Measurements from ENCODE around the gene SYT15B. TPM values are rescaled to one million over a fixed set of nuclear protein-coding genes. Genes with fewer than 3 reads are reported as not detected.
"Not testable (repeated sequence)": the region's sequence is repeated elsewhere in the genome, so short reads cannot be mapped to it uniquely, and the experiment has no call there.

The SYT15B gene
- total and polyA plus RNA-seq, 4 donors: 0.59 to 15.9 (median 2.7) TPM; not detected in 1

DNA sequence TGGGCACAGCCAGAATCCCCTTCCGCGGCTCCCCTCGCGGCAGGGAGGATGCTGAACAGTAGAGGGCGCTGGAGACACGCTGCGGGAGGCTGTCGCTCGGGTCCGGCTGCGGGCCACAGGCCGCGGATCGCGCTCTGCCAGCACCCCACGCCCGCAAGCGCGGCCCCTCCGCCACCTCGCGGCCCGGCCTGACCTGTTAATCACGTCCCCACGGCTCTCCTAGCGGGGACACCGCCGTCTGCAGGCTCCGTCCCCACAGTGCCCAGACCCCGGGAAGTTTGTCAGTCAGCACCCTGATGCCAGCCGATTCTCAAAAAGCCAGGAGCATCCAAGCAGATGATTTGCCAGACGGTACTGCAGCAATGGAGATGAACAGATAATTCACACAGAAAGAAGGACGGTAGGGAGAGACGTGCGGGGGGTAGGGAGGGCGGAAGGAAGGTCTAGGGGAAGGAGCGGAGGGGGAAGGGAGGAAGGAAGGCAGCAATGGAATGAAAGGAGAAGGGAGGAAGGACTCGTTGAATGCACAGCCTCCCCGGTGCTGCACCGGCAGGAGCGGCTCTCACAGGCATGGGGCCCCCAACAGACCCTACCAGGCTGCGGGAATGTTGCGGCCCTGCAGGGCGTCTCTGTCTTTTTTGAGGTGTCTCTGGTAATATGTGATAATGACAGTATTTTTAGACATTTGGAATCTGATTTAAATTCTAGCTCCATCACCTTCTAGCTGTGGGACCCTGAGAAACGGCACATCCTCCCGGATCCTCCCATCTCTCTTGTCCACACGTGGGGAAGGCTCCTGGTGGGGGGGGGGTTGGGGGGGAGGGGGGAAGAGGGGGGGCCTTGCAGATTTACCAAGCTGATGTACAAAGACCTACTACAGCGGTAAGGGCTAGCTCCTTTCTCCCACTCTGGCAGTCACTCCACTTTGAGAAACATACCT is 19.5 kb downstream of the SYT15B start:
- WGBS, 2 donors: 0 to 1% methylated on average over 7 to 40 of the region's 48 CpGs
- H3K9me3 ChIP-seq (ENCODE audit: control insufficient read depth, low read length); intact Hi-C loops (cut with DNase I); H3K4me1 ChIP-seq (ENCODE audit: control insufficient read depth in 1 of 2, insufficient read depth in 2 of 2, low read length in 2 of 2); H3K36me3 ChIP-seq (ENCODE audit: control insufficient read depth in 1 of 2, insufficient read depth in 2 of 2, low read length in 1 of 2); H3K27ac ChIP-seq (ENCODE audit: low read depth in 1 of 2, low read length in 2 of 2); H3K27me3 ChIP-seq (ENCODE audit: control insufficient read depth in 1 of 2, insufficient read depth in 2 of 2, low read length in 1 of 2); H3K4me3 ChIP-seq (ENCODE audit: low read length in 2 of 2): not testable (repeated sequence)
- DNase-seq (peak; percentile 59 to 77), ATAC-seq (ENCODE audit: low FRiP score) (peak; percentile 93)

- DNase-seq; H3K36me3 ChIP-seq (ENCODE audit: control insufficient read depth in 1 of 2, insufficient read depth in 2 of 2, low read length in 1 of 2); H3K27ac ChIP-seq (ENCODE audit: low read depth in 1 of 2, low read length in 2 of 2); H3K4me3 ChIP-seq (ENCODE audit: low read length in 2 of 2); H3K4me1 ChIP-seq (ENCODE audit: control insufficient read depth in 1 of 2, insufficient read depth in 2 of 2, low read length in 2 of 2); ATAC-seq (ENCODE audit: low FRiP score); intact Hi-C loops (cut with DNase I); H3K27me3 ChIP-seq (ENCODE audit: control insufficient read depth in 1 of 2, insufficient read depth in 2 of 2, low read length in 1 of 2); H3K9me3 ChIP-seq (ENCODE audit: control insufficient read depth, low read length): not testable (repeated sequence)
- WGBS, 2 donors: 69 to 70% methylated on average over 2 of the region's 2 CpGs
Measured at GRCh38 chr10:47740868-47741267, 22.5 kb downstream of the SYT15B start.

- DNase-seq; H3K9me3 ChIP-seq (ENCODE audit: control insufficient read depth, low read length); H3K36me3 ChIP-seq (ENCODE audit: control insufficient read depth in 1 of 2, insufficient read depth in 2 of 2, low read length in 1 of 2); H3K4me1 ChIP-seq (ENCODE audit: control insufficient read depth in 1 of 2, insufficient read depth in 2 of 2, low read length in 2 of 2); intact Hi-C loops (cut with DNase I); H3K27me3 ChIP-seq (ENCODE audit: control insufficient read depth in 1 of 2, insufficient read depth in 2 of 2, low read length in 1 of 2); H3K4me3 ChIP-seq (ENCODE audit: low read length in 2 of 2); H3K27ac ChIP-seq (ENCODE audit: low read depth in 1 of 2, low read length in 2 of 2); ATAC-seq (ENCODE audit: low FRiP score): not testable (repeated sequence)
- no CpG with 5 or more reads among the region's 5 CpGs for WGBS, 2 donors
Measured at GRCh38 chr10:47730911-47731310, 32.5 kb downstream of the SYT15B start.

DNA sequence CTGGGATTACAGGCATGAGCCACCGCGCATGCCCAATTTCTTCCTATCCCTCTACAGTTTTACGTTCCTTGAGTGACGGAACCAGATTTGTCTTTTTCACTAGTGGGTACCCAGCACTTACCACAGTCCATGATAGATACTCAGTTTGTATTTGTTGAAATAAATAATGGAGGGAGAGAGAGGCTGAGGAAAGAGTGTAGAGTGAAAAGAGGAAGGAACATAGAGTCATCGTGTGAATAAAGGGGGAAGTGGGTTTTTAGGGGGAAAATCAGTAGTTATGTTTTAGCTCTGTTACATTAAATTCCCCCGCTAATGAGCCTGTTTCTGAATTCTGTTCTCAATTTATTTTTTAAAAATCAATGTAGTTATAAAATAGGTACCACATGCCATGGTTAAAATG is 37.7 kb downstream of the SYT15B start:
- H3K27ac ChIP-seq (ENCODE audit: low read depth in 1 of 2, low read length in 2 of 2); H3K9me3 ChIP-seq (ENCODE audit: control insufficient read depth, low read length); DNase-seq; H3K36me3 ChIP-seq (ENCODE audit: control insufficient read depth in 1 of 2, insufficient read depth in 2 of 2, low read length in 1 of 2); ATAC-seq (ENCODE audit: low FRiP score); intact Hi-C loops (cut with DNase I); H3K4me1 ChIP-seq (ENCODE audit: control insufficient read depth in 1 of 2, insufficient read depth in 2 of 2, low read length in 2 of 2); H3K27me3 ChIP-seq (ENCODE audit: control insufficient read depth in 1 of 2, insufficient read depth in 2 of 2, low read length in 1 of 2); H3K4me3 ChIP-seq (ENCODE audit: low read length in 2 of 2): not testable (repeated sequence)
- WGBS, 2 donors: no CpG with 5 or more reads among the region's 6 CpGs

DNA sequence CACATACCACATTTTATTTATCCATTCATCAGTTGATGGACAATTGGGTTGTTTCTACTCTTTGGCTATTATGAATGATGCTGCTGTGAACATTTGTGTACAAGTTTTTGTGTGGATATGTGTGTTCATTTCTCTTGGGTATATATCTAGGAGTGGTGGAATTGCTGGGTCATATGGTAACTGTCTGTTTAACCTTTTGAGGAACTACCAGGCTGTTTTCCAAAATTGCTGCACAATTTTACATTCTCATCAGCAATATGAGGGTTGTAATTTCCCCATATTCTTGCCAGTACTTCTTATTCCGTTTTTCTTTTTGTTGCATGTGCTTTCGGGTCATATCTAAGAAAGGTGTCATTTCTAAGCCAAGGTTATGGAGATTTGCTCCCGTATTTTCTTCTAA is 38.3 kb downstream of the SYT15B start:
- WGBS, 2 donors: no CpG with 5 or more reads among the region's 3 CpGs
- H3K4me3 ChIP-seq (ENCODE audit: low read length in 2 of 2); H3K9me3 ChIP-seq (ENCODE audit: control insufficient read depth, low read length); H3K27me3 ChIP-seq (ENCODE audit: control insufficient read depth in 1 of 2, insufficient read depth in 2 of 2, low read length in 1 of 2); H3K27ac ChIP-seq (ENCODE audit: low read depth in 1 of 2, low read length in 2 of 2); DNase-seq; intact Hi-C loops (cut with DNase I); H3K36me3 ChIP-seq (ENCODE audit: control insufficient read depth in 1 of 2, insufficient read depth in 2 of 2, low read length in 1 of 2); ATAC-seq (ENCODE audit: low FRiP score); H3K4me1 ChIP-seq (ENCODE audit: control insufficient read depth in 1 of 2, insufficient read depth in 2 of 2, low read length in 2 of 2): not testable (repeated sequence)

- ATAC-seq (ENCODE audit: low FRiP score); intact Hi-C loops (cut with DNase I): not testable (repeated sequence)
Measured at GRCh38 chr10:47724119-47724518, 39.3 kb downstream of the SYT15B start.

DNA sequence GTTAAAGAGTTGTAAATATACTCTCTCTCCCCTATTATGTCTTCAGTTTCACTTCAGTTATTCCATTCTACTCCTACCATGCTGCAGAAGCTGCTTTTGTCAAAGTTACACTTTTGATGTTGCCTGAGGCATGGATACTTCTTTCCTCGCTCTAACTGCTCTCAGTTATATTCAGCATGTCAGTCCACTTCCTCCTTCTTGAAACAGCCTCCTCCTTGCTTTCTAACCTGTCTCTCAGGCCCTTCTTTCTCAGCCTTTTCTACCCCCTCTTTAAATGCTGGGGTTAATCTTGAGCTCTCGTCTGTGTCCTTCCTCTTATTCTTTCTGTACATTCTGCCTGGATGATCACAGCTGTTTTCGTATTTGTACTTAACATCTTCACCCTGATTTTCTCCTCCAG is 40.0 kb downstream of the SYT15B start:
- DNase-seq; intact Hi-C loops (cut with DNase I); ATAC-seq (ENCODE audit: low FRiP score); H3K27me3 ChIP-seq (ENCODE audit: control insufficient read depth in 1 of 2, insufficient read depth in 2 of 2, low read length in 1 of 2); H3K4me3 ChIP-seq (ENCODE audit: low read length in 2 of 2); H3K9me3 ChIP-seq (ENCODE audit: control insufficient read depth, low read length); H3K27ac ChIP-seq (ENCODE audit: low read depth in 1 of 2, low read length in 2 of 2); H3K4me1 ChIP-seq (ENCODE audit: control insufficient read depth in 1 of 2, insufficient read depth in 2 of 2, low read length in 2 of 2); H3K36me3 ChIP-seq (ENCODE audit: control insufficient read depth in 1 of 2, insufficient read depth in 2 of 2, low read length in 1 of 2): not testable (repeated sequence)
- WGBS, 2 donors: 92% methylated on average over 2 of the region's 3 CpGs

More at GRCh38 chr10:47724119-47724518, 39.3 kb downstream of the SYT15B start:
- not testable (repeated sequence) for H3K27ac ChIP-seq (ENCODE audit: low read depth in 1 of 2, low read length in 2 of 2); H3K36me3 ChIP-seq (ENCODE audit: control insufficient read depth in 1 of 2, insufficient read depth in 2 of 2, low read length in 1 of 2); H3K27me3 ChIP-seq (ENCODE audit: control insufficient read depth in 1 of 2, insufficient read depth in 2 of 2, low read length in 1 of 2); H3K4me3 ChIP-seq (ENCODE audit: low read length in 2 of 2); H3K9me3 ChIP-seq (ENCODE audit: control insufficient read depth, low read length); DNase-seq; H3K4me1 ChIP-seq (ENCODE audit: control insufficient read depth in 1 of 2, insufficient read depth in 2 of 2, low read length in 2 of 2)
- 78 to 85% methylated on average over 3 to 5 of the region's 6 CpGs for WGBS, 2 donors

GRCh38 chr10:47717011-47717769 is 46.2 kb downstream of the SYT15B start:
- H3K36me3 ChIP-seq (ENCODE audit: control insufficient read depth in 1 of 2, insufficient read depth in 2 of 2, low read length in 1 of 2); H3K27me3 ChIP-seq (ENCODE audit: control insufficient read depth in 1 of 2, insufficient read depth in 2 of 2, low read length in 1 of 2); H3K27ac ChIP-seq (ENCODE audit: low read depth in 1 of 2, low read length in 2 of 2); ATAC-seq (ENCODE audit: low FRiP score); H3K9me3 ChIP-seq (ENCODE audit: control insufficient read depth, low read length); intact Hi-C loops (cut with DNase I); H3K4me3 ChIP-seq (ENCODE audit: low read length in 2 of 2); DNase-seq; H3K4me1 ChIP-seq (ENCODE audit: control insufficient read depth in 1 of 2, insufficient read depth in 2 of 2, low read length in 2 of 2): not testable (repeated sequence)
- WGBS, 2 donors: 94 to 99% methylated on average over 4 of the region's 8 CpGs
